ACC112 (cell line): ENCODE data around the gene NOTCH2.

Experiments
- H2AFZ ChIP-seq: fragments of 200-600 bp; sonication (generic); one replicate; pipeline ENCODE4 v1.6.0; 2017; ENCODE audit warnings: antibody characterized with exemption, low read length; ENCODE audit not compliant: unreplicated experiment
- H3K27ac ChIP-seq: fragments of 200-600 bp; sonication (generic); 2 replicates; pipeline ENCODE4 v1.5.1; 2014; ENCODE audit warnings: low read depth, mild to moderate bottlenecking, antibody characterized with exemption, low read length, moderate library complexity
- H3K27me3 ChIP-seq: fragments of 200-600 bp; sonication (generic); 2 replicates; pipeline ENCODE4 v1.6.1; 2014; ENCODE audit warnings: mild to moderate bottlenecking, antibody characterized with exemption, low read length, moderate library complexity, mixed read lengths; ENCODE audit not compliant: insufficient read depth
- H3K36me3 ChIP-seq: fragments of 200-600 bp; sonication (generic); 2 replicates; pipeline ENCODE4 v1.6.1; 2016; ENCODE audit warnings: mild to moderate bottlenecking, antibody characterized with exemption, low read length, moderate library complexity, mixed read lengths; ENCODE audit not compliant: insufficient read depth
- H3K4me1 ChIP-seq: fragments of 200-600 bp; sonication (generic); one replicate; pipeline ENCODE4 v1.6.1; 2016; ENCODE audit warnings: low read length, mixed read lengths; ENCODE audit not compliant: insufficient read depth, unreplicated experiment, control insufficient read depth
- H3K4me3 ChIP-seq: fragments of 200-600 bp; sonication (generic); 2 replicates; pipeline ENCODE4 v1.5.1; 2014; ENCODE audit warnings: mild to moderate bottlenecking, low read depth, low read length
- H3K79me2 ChIP-seq: fragments of 200-600 bp; sonication (generic); one replicate; pipeline ENCODE4 v1.6.0; 2016; ENCODE audit warnings: low read length; ENCODE audit not compliant: control insufficient read depth, unreplicated experiment, insufficient read depth

NOTCH2 gene

GRCh38 chr1:119958223-119958622 is 111.2 kb downstream of the NOTCH2 start:
- no peaks in the 10 kb centered on the region for H3K27me3 ChIP-seq
- peaks cover 16% of the 10 kb centered on the region for H3K79me2 ChIP-seq
- peaks cover 41% of the 10 kb centered on the region for H3K4me1 ChIP-seq
- no peak overlapping the region for H3K4me3 ChIP-seq
- peaks cover 38% of the 10 kb centered on the region for H3K36me3 ChIP-seq
- no peak overlapping the region for H2AFZ ChIP-seq
- H3K27ac ChIP-seq: no peak overlapping the region

DNA sequence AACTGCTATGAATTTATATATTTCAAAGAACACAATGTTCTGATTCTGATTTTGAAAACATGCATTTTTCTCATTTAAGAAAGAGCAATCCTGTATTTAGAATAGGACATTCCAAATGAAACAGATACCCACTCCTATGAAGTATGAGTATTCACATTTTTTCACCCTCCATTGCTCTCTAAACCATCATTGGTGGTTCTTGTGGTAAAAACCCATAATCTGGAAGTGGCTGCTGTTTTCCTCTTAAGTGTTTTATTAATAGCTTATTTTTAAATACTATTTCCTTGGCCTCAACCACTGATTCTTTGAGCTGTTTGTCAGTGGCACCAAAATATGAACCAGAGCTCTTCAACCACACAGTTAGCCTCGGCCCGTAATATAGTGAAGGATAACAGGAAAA is 113.2 kb downstream of the NOTCH2 start:
- Histone ChIP-seq H3K27me3 (no peaks in the 10 kb centered on the region), H3K36me3 (peaks cover 27% of the 10 kb centered on the region), H2AFZ (no peak overlapping the region), H3K4me1 (peaks cover 34% of the 10 kb centered on the region), H3K79me2 (peaks cover 14% of the 10 kb centered on the region), H3K4me3 (no peak overlapping the region), H3K27ac (no peak overlapping the region)

DNA sequence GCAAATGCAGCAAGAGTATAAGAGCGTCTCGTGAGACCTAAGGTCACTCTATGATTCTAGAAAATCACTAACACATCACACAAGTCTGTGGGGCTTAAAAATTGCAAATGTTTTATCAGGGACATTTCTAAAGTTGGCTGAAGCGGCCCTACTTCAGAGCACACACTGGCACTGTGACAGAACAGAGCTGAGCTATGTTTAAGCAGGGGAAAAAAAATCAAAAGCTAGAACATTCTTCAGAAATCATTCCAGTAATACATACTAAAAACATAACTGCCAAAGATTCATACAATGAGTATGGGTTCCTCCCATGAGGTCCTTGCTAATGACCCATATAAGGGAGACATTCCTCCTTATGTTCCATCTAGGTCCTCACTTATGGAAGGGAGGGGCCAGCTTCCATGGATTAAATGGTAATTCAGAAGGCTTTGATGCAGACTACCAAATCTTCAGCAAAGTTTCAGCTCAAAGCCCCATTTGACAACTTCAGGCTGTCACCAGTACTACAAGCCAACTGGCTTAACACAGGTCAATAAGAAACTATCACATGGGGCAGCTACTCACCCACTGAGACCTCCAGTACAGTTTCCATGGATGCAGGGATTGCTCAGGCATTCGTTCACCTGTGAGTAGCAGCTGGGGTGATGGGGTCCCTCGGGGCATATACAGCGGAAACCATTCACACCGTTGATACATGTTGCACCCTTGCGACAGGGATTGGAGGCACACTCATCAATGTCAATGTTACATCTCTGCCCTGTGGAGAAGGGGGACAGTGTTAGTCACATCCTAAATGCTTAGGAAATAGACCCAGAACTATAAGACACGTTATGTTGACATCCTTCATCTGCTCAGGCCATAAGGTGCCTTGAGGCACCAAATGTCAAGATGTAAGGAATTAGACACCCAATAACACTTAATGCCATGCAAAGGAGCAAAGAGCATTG is 114.7 kb downstream of the NOTCH2 start:
- Histone ChIP-seq H3K27ac (no peak overlapping the region), H3K4me3 (no peak overlapping the region), H2AFZ (no peak overlapping the region), H3K4me1 (peaks cover 19% of the 10 kb centered on the region), H3K79me2 (peaks cover 6% of the 10 kb centered on the region), H3K36me3 (peaks cover 27% of the 10 kb centered on the region), H3K27me3 (no peaks in the 10 kb centered on the region)

- peaks cover under 1% of the 10 kb centered on the region for H3K79me2 ChIP-seq
- H3K36me3 ChIP-seq: peaks cover 28% of the 10 kb centered on the region
- no peak overlapping the region for H3K27ac ChIP-seq
- H3K4me1 ChIP-seq: peaks cover 15% of the 10 kb centered on the region
- no peaks in the 10 kb centered on the region for H3K27me3 ChIP-seq
- H3K4me3 ChIP-seq: no peak overlapping the region
- H2AFZ ChIP-seq: no peak overlapping the region
These were observed 116.0 kb downstream of the NOTCH2 start for GRCh38 chr1:119953266-119953998.

DNA sequence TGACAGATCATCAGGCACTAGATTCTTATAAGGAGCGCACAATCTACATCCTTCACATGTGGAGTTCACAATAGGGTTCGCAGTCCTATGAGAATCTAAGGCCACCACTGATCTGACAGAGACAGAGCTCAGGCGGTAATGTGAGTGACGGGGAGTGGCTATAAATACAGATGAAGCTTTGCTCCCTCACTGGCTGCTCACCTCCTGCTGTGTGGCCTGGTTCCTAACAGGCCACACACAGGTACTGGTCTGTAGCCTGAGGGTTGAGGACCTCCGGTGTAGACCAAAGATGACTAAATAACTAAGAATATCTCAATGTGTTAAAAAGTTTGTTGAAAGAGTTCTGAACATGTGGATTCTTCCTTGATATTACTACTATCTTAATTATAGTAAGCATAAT is 117.0 kb downstream of the NOTCH2 start:
- H3K27ac ChIP-seq: no peak overlapping the region
- H3K79me2 ChIP-seq: peaks cover 3% of the 10 kb centered on the region
- H3K27me3 ChIP-seq: no peaks in the 10 kb centered on the region
- no peak overlapping the region for H2AFZ ChIP-seq
- no peak overlapping the region for H3K4me3 ChIP-seq
- H3K36me3 ChIP-seq: peaks cover 31% of the 10 kb centered on the region
- peaks cover 17% of the 10 kb centered on the region for H3K4me1 ChIP-seq

DNA sequence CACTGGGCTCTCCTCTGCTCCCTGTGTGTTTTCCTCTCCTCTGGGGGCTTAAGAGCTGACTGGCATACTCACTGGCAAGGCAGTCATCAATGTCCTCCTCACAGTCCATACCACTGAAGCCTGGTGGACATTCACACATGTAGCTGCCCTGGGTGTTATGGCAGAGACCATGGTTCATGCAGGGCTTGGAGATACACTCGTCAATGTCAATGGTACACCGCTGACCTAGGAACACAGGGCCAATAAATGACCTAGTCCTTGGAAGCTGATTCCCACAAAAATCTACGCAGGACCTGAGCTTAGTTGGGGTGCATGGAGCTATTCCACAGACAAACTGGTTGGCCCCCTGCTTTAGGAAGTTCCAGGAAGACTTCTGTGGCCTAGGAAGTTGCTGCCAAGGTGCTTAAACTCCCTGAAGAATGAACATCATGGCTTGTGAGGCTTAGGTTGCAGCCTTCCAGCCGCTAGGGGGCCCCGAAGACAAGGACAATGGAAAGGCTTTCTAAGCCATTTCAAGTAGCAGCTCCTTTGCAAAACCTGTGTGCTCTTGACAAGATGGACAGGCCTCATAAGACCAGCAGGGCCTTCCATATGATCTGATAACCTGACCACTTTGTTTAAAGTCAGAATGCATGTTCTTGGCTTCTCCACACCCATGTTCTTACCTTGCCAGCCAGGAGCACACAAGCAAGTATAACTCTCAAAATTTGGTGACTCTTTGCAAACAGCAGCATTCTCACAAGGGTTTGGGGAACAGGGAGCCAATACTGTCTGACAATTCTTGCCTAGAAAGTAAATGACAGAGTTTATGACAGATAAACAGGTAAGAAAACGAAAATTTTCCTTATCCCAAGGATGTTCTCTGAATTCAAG is 120.9 kb downstream of the NOTCH2 start:
- Histone ChIP-seq H3K36me3 (peaks cover 13% of the 10 kb centered on the region), H3K27ac (peak overlapping the region; percentile 84), H3K27me3 (no peaks in the 10 kb centered on the region), H3K4me1 (peaks cover 37% of the 10 kb centered on the region), H2AFZ (no peak overlapping the region), H3K4me3 (no peak overlapping the region), H3K79me2 (peaks cover 29% of the 10 kb centered on the region)

DNA sequence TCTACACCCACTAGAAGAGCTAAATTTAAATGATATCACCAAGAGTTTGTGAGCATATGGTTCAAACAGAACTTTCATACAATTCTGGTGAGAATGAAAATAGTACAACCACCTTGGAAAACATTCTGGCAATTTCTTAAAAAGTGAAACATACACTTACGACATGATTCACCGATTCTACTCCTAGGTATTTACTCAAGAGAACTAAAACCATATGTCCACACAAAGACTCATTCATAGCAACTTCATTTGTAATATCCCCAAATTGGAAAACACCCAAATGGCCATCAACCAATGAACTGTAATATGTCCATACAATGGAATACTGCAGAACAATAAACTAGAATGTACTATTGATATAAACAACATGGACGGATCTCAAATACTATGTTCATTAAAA is 122.0 kb downstream of the NOTCH2 start:
- H3K27ac ChIP-seq: peak overlapping the region; percentile 84
- peaks cover 11% of the 10 kb centered on the region for H3K36me3 ChIP-seq
- H3K4me1 ChIP-seq: peaks cover 39% of the 10 kb centered on the region
- H3K4me3 ChIP-seq: peak overlapping the region; percentile 64
- no peaks in the 10 kb centered on the region for H3K27me3 ChIP-seq
- H2AFZ ChIP-seq: no peak overlapping the region
- peaks cover 37% of the 10 kb centered on the region for H3K79me2 ChIP-seq

GRCh38 chr1:119946724-119947123 is 122.7 kb downstream of the NOTCH2 start:
- Histone ChIP-seq H3K4me1 (peaks cover 39% of the 10 kb centered on the region), H3K27me3 (no peaks in the 10 kb centered on the region), H2AFZ (no peak overlapping the region), H3K4me3 (peak overlapping the region; percentile 64), H3K36me3 (peaks cover 17% of the 10 kb centered on the region), H3K27ac (peak overlapping the region; percentile 84), H3K79me2 (peaks cover 44% of the 10 kb centered on the region)

DNA sequence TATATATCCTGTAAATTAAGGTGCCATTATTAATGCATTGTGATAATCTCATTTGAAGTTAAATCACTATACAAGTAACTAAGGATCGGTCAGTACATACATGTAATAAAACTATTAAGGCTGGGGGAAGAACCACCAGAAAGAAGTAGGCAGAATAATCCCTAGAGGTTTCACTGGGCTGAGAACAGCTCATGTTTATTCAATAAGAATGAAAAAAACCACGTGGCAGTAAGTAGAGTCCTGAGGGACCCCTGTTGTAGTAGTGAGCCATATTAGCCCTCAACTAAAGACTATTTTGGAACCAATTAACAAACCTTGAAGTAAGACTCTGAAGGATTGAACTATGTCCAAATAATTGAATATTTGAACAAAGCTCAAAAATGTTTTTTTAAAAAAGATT is 126.2 kb downstream of the NOTCH2 start:
- Histone ChIP-seq H2AFZ (no peak overlapping the region), H3K27me3 (no peaks in the 10 kb centered on the region), H3K27ac (no peak overlapping the region), H3K4me1 (peaks cover 35% of the 10 kb centered on the region), H3K4me3 (no peak overlapping the region), H3K79me2 (peaks cover 41% of the 10 kb centered on the region), H3K36me3 (peaks cover 35% of the 10 kb centered on the region)

DNA sequence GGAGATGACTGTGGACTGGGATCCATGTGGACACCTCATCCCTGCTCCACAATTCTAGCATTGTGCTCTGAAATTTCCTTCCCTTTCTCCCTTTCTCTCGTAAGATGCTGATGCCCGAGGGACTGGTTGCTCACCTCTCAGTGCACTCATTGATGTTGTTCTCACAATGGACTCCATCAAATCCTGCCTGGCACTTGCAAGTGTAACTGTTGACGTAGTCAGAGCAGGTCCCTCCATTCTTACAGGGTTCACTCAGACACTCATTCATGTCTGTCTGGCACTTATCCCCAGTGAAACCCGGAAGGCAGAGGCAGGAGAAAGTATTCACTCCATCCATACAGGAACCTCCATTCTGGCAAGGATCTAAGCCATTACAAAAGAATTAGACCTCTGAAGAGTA is 128.1 kb downstream of the NOTCH2 start:
- Histone ChIP-seq H3K4me3 (no peak overlapping the region), H3K4me1 (peaks cover 17% of the 10 kb centered on the region), H3K27me3 (no peaks in the 10 kb centered on the region), H2AFZ (no peak overlapping the region), H3K27ac (no peak overlapping the region), H3K36me3 (peaks cover 46% of the 10 kb centered on the region), H3K79me2 (peaks cover 39% of the 10 kb centered on the region)
